Measurements from ENCODE around the gene OR52I2.

DNA sequence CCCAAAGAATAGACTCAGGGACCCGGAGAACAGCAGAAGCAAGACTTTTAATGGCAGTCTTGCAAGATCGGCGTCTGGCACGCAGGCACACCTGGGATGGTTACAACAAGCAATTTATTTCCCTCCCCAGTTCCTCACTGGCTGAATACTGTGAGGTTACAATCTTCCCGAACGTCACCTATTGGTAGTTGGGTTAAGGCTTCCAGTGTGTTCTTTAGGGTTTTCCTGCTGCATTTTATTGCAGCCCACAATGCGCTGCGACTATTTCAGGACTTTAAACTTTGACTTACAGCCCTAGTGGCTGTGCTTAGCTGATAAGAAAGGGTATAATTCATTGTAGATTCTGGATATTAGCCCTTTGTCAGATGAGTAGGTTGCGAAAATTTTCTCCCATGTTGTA, 38.0 kb downstream of the OR52I2 start:
- TF ChIP-seq GATA3 (IDR thresholded peaks at IDR 0.05; ENCODE audit: low read depth, low read length): no peak
- no peak for TF ChIP-seq GATA2 (IDR thresholded peaks at IDR 0.05; ENCODE audit: low read depth, low read length)
